AG09319 (cell line): ENCODE measurements around the gene PEPD.

Source experiments
- DNase-seq: peaks from one replicate; pipeline ENCODE4 v3.0.0-alpha.2; 2010; ENCODE audit warnings: low read depth; ENCODE audit errors: extremely low read depth
- CTCF ChIP-seq: IDR thresholded peaks from 2 replicates; pipeline ENCODE4 v1.5.1; 2011; ENCODE audit warnings: low read depth, mild to moderate bottlenecking, inconsistent platforms, low read length, moderate library complexity

Gene PEPD

GRCh38 chr19:33441277-33441699 lies 80.3 kb downstream of the PEPD start:
- TF ChIP-seq CTCF, result no peak
- no peak for DNase-seq

DNA sequence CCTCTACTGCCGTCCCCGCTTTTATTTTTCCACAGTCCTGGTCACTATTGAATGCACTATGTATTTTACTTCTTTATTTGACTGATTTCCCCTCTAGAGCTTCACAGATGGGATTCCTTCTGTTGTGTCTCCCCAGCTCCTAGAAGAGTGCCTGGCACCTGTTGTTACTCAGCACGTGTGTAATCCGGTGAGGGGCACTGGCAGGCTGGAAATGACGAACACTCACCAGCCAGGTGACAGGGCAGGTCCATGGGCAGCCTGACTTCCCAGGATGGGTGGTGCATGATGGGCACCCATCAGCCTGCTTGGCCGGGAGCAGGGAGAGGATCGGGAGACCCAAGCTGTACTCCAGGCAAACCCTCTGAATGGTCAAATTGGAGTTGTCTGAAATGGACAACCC lies 80.9 kb downstream of the PEPD start:
- no peak for TF ChIP-seq CTCF
- no peak for DNase-seq

- DNase-seq, result no peak
- TF ChIP-seq CTCF, result no peak
Observed at GRCh38 chr19:33440241-33440640, 81.3 kb downstream of the PEPD start.

- TF ChIP-seq CTCF, result no peak
- no peak for DNase-seq
Observed at GRCh38 chr19:33438987-33439781, 82.4 kb downstream of the PEPD start.

DNA sequence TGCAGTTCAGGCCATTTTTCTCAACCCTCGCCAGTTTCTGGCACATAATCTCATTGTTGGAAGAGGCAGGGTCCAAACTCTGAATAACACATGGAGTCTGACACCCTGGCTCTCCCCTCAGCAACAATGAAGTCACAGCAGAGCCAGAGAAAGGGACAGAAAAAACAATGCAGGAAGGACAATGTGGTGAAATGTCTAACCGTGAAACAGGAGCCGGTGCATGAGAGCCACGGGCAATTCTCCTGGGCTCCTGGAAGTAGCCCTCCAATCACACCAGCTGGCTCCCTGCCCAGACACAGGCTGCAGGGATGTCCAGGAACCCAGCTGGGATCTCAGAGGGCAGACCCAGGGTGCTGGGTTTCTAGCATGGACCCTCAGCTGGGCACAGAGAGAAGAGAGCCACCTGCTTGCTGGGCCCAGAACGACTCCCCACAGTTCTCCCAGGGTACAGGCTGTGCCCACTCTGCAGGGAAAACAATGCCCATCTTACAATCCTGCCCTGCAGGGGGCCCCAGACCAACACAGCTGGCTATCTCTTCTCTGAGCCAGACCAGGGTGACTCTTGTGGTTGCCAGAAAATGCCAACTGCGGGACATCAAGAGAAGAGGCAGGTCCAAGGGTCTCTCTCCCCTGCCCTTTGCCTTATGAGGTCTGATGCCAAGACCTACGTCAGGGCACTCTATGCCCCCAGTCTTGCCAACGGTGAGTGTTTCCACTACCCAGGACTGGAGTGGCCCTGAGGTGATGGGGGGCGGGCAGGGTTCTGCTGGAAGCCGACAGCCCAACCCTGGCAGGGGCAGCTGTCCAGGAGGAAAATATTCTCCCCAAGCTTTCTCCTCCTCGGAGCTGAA lies 83.5 kb downstream of the PEPD start:
- no peak; the same call in 1 of the 2 replicates for TF ChIP-seq CTCF
- no peak for DNase-seq

DNA sequence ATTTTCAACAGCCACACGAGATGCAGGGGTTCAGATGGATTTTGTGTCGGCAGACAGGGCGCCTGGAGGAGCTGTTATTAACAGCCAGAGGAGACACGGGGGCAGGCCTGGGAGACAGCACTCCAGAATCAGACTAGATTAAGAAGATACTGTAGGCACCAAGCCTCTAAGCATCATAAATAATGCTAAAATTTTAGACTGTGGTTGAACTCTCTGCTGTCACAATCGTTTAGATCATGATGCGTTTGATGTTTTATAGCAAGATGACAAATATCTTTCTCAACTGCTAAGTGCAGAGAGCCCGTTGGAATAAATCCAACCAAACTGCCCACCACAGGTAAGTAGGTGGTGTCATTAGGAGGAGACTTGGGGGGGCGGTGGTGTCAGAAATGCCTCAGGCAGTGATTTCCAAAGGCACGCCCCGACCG lies 84.2 kb downstream of the PEPD start:
- DNase-seq, result no peak
- TF ChIP-seq CTCF, result no peak
